ENCODE data around the gene CTNNA1. TPM values are rescaled to one million over a fixed set of nuclear protein-coding genes. Genes with fewer than 3 reads are reported as not detected.

Gene CTNNA1
- polyA plus RNA-seq, 1 donor (not counting 4 experiments of a cell fraction or from before 2014, with no cell fraction given) = 119 TPM

DNA sequence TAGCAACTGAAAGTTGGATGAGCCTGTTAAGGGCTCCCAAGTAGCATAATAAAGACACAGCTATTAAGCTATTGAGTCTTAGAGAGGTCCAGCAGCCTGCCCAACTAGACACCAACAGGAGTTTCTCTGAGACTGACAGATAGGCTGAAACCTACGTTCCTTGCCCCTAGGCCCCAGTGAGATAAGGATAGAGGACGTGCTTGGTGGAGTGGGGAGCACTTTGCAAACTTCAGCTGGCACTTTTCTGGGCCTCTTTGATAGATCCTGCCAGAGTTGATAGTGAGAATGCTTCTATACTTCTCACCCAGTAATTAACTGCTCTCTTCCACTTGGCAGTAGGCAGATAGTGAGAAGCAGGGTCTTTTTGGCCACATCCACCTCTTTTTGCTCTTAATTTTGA lies 20.8 kb upstream of the CTNNA1 start:
- no peak overlapping the region for H2AFZ ChIP-seq (ENCODE audit: control insufficient read depth, low read length)
- FAIRE-seq = no peak
- no peaks in the 10 kb centered on the region for H3K27me3 ChIP-seq (ENCODE audit: control insufficient read depth, extremely low read depth, insufficient read depth, low read length)
- TF ChIP-seq EZH2 (IDR thresholded peaks at IDR 0.05; ENCODE audit: low read length) = no peak
- TF ChIP-seq, protein P1, sequence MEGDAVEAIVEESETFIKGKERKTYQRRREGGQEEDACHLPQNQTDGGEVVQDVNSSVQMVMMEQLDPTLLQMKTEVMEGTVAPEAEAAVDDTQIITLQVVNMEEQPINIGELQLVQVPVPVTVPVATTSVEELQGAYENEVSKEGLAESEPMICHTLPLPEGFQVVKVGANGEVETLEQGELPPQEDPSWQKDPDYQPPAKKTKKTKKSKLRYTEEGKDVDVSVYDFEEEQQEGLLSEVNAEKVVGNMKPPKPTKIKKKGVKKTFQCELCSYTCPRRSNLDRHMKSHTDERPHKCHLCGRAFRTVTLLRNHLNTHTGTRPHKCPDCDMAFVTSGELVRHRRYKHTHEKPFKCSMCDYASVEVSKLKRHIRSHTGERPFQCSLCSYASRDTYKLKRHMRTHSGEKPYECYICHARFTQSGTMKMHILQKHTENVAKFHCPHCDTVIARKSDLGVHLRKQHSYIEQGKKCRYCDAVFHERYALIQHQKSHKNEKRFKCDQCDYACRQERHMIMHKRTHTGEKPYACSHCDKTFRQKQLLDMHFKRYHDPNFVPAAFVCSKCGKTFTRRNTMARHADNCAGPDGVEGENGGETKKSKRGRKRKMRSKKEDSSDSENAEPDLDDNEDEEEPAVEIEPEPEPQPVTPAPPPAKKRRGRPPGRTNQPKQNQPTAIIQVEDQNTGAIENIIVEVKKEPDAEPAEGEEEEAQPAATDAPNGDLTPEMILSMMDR (optimal IDR thresholded peaks at IDR 0.05 in 1 of 3, IDR thresholded peaks at IDR 0.05 in 1 of 3, conservative IDR thresholded peaks at IDR 0.05 in 1 of 3; ENCODE audit: extremely low read depth in 1 of 3, insufficient read depth in 2 of 3, low read length in 3 of 3) = no peak
- DNase-seq (ENCODE audit: low read depth, low spot score) = no peak
- no peaks in the 10 kb centered on the region for H3K9me1 ChIP-seq (ENCODE audit: control insufficient read depth, extremely low read depth, insufficient read depth, low read length)
- no peaks in the 10 kb centered on the region for H4K20me1 ChIP-seq (ENCODE audit: control insufficient read depth, extremely low read depth, insufficient read depth, low read length)
- H3K4me2 ChIP-seq (ENCODE audit: control insufficient read depth, extremely low read depth, insufficient read depth, low read depth, low read length) = no peak overlapping the region
- no peak overlapping the region for H3K4me3 ChIP-seq (ENCODE audit: control insufficient read depth in 2 of 3, extremely low read depth in 1 of 3, insufficient read depth in 2 of 3, low read depth in 1 of 3, low read length in 3 of 3)
- H3K27ac ChIP-seq (ENCODE audit: control insufficient read depth, insufficient read depth, low read length) = no peak overlapping the region
- H3K4me1 ChIP-seq (ENCODE audit: control insufficient read depth, extremely low read depth, insufficient read depth, low read length) = no peaks in the 10 kb centered on the region
- H3K79me2 ChIP-seq (ENCODE audit: control insufficient read depth, insufficient read depth, low read length) = no peaks in the 10 kb centered on the region
- no peaks in the 10 kb centered on the region for H3K9me3 ChIP-seq (ENCODE audit: control insufficient read depth, low read depth, low read length)
- H3K9ac ChIP-seq (ENCODE audit: control insufficient read depth, extremely low read depth, insufficient read depth, low read length) = no peak overlapping the region
- H3K36me3 ChIP-seq (ENCODE audit: control insufficient read depth in 2 of 2, extremely low read depth in 1 of 2, insufficient read depth in 2 of 2, low read length in 2 of 2) = no peaks in the 10 kb centered on the region
- dilution Hi-C loops (cut with MboI; ENCODE audit: extremely low pct_ligation_motif_present, low sequenced_read_pairs) = no loop called here

DNA sequence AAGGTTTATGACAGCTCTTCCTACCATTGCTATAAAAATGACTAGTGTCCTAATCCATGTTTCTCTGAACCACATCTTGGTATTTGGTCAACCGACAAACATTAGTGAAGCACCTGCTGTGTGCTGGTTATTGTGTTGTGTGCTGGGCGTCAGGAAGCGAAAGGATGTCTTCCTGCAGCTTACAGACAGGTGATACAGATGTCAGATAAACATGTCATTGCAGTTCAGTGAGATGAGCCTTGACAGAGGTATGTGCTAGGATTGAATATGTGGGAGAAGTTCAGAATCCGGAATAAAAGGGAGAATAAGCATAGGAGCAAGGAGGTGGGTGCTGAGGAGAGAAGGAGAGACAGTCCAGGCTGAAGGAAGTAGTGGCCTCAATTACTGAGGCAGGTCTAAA lies 20.3 kb upstream of the CTNNA1 start:
- dilution Hi-C loops (cut with MboI; ENCODE audit: extremely low pct_ligation_motif_present, low sequenced_read_pairs) = no loop called here
- FAIRE-seq (no peak), DNase-seq (ENCODE audit: low read depth, low spot score) (no peak)
- Histone ChIP-seq H4K20me1 (ENCODE audit: control insufficient read depth, extremely low read depth, insufficient read depth, low read length) (no peaks in the 10 kb centered on the region), H3K9me1 (ENCODE audit: control insufficient read depth, extremely low read depth, insufficient read depth, low read length) (no peaks in the 10 kb centered on the region), H3K4me3 (ENCODE audit: control insufficient read depth in 2 of 3, extremely low read depth in 1 of 3, insufficient read depth in 2 of 3, low read depth in 1 of 3, low read length in 3 of 3) (no peak overlapping the region), H3K27ac (ENCODE audit: control insufficient read depth, insufficient read depth, low read length) (no peak overlapping the region), H3K79me2 (ENCODE audit: control insufficient read depth, insufficient read depth, low read length) (no peaks in the 10 kb centered on the region), H3K36me3 (ENCODE audit: control insufficient read depth in 2 of 2, extremely low read depth in 1 of 2, insufficient read depth in 2 of 2, low read length in 2 of 2) (no peaks in the 10 kb centered on the region), H2AFZ (ENCODE audit: control insufficient read depth, low read length) (no peak overlapping the region), H3K9me3 (ENCODE audit: control insufficient read depth, low read depth, low read length) (no peaks in the 10 kb centered on the region), H3K27me3 (ENCODE audit: control insufficient read depth, extremely low read depth, insufficient read depth, low read length) (no peaks in the 10 kb centered on the region), H3K4me2 (ENCODE audit: control insufficient read depth, extremely low read depth, insufficient read depth, low read depth, low read length) (no peak overlapping the region), H3K9ac (ENCODE audit: control insufficient read depth, extremely low read depth, insufficient read depth, low read length) (no peak overlapping the region), H3K4me1 (ENCODE audit: control insufficient read depth, extremely low read depth, insufficient read depth, low read length) (peaks cover 3% of the 10 kb centered on the region)
- TF ChIP-seq, protein P1 (optimal IDR thresholded peaks at IDR 0.05 in 1 of 3, IDR thresholded peaks at IDR 0.05 in 1 of 3, conservative IDR thresholded peaks at IDR 0.05 in 1 of 3; ENCODE audit: extremely low read depth in 1 of 3, insufficient read depth in 2 of 3, low read length in 3 of 3) = no peak
- no peak for TF ChIP-seq EZH2 (IDR thresholded peaks at IDR 0.05; ENCODE audit: low read length)

Measured in keratinocyte (primary cell).